ENCODE measurements around the gene TEX9.

Gene TEX9

DNA sequence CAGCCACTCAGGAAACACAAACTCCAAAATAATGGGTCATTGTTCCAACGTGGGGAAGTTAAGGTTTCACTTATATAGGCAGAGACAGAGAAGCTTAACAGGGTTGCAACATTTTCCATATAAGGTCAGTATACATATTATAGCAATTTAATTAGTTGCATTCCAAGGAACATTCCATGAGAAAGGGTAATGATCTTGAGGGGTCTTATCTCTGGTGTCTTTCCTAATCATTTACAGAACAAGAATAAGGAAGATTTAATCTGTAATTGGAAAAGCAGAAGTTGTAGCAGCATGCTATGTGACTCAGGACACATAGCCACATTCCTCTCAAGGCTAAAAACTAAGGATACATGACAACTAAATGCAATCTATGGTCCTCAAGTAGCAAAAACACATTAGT, 94.8 kb downstream of the TEX9 start:
- TF ChIP-seq, protein P1, sequence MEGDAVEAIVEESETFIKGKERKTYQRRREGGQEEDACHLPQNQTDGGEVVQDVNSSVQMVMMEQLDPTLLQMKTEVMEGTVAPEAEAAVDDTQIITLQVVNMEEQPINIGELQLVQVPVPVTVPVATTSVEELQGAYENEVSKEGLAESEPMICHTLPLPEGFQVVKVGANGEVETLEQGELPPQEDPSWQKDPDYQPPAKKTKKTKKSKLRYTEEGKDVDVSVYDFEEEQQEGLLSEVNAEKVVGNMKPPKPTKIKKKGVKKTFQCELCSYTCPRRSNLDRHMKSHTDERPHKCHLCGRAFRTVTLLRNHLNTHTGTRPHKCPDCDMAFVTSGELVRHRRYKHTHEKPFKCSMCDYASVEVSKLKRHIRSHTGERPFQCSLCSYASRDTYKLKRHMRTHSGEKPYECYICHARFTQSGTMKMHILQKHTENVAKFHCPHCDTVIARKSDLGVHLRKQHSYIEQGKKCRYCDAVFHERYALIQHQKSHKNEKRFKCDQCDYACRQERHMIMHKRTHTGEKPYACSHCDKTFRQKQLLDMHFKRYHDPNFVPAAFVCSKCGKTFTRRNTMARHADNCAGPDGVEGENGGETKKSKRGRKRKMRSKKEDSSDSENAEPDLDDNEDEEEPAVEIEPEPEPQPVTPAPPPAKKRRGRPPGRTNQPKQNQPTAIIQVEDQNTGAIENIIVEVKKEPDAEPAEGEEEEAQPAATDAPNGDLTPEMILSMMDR (IDR thresholded peaks at IDR 0.05; ENCODE audit: borderline replicate concordance, control extremely low read depth, extremely low read depth, insufficient read depth, missing control alignments), result no peak
- no peak for DNase-seq (ENCODE audit: low spot score)
- in situ Hi-C loops (cut with MboI; ENCODE audit: low sequenced_read_pairs, unreplicated experiment), result no loop called here

- in situ Hi-C loops (cut with MboI; ENCODE audit: low sequenced_read_pairs, unreplicated experiment), result no loop called here
- TF ChIP-seq, protein P1 (IDR thresholded peaks at IDR 0.05; ENCODE audit: borderline replicate concordance, control extremely low read depth, extremely low read depth, insufficient read depth, missing control alignments), result no peak
These were observed 95.7 kb downstream of the TEX9 start for GRCh38 chr15:56460947-56461346.

GRCh38 chr15:56464893-56465520, 99.8 kb downstream of the TEX9 start, which contains the start of gene MNS1:
Gene MNS1, minus strand, starts transcription at chr15:56465137. Its CDS starts 165 bp downstream, at chr15:56464972.
- peak; percentile 92 for DNase-seq (ENCODE audit: low spot score)
- TF ChIP-seq, protein P1 (IDR thresholded peaks at IDR 0.05; ENCODE audit: borderline replicate concordance, control extremely low read depth, extremely low read depth, insufficient read depth, missing control alignments), result no peak
- in situ Hi-C loops (cut with MboI; ENCODE audit: low sequenced_read_pairs, unreplicated experiment), result no loop called here

More at GRCh38 chr15:56460947-56461346, 95.7 kb downstream of the TEX9 start:
- DNase-seq (ENCODE audit: low spot score), result no peak

GRCh38 chr15:56467616-56468015, 102.4 kb downstream of the TEX9 start:
- in situ Hi-C loops (cut with MboI; ENCODE audit: low sequenced_read_pairs, unreplicated experiment), result no loop called here
- no peak for DNase-seq (ENCODE audit: low spot score)
- TF ChIP-seq, protein P1 (IDR thresholded peaks at IDR 0.05; ENCODE audit: borderline replicate concordance, control extremely low read depth, extremely low read depth, insufficient read depth, missing control alignments), result no peak

GRCh38 chr15:56468401-56468800, 103.2 kb downstream of the TEX9 start:
- in situ Hi-C loops (cut with MboI; ENCODE audit: low sequenced_read_pairs, unreplicated experiment), result no loop called here
- DNase-seq (ENCODE audit: low spot score), result peak; percentile 38
- TF ChIP-seq, protein P1 (IDR thresholded peaks at IDR 0.05; ENCODE audit: borderline replicate concordance, control extremely low read depth, extremely low read depth, insufficient read depth, missing control alignments), result no peak

DNA sequence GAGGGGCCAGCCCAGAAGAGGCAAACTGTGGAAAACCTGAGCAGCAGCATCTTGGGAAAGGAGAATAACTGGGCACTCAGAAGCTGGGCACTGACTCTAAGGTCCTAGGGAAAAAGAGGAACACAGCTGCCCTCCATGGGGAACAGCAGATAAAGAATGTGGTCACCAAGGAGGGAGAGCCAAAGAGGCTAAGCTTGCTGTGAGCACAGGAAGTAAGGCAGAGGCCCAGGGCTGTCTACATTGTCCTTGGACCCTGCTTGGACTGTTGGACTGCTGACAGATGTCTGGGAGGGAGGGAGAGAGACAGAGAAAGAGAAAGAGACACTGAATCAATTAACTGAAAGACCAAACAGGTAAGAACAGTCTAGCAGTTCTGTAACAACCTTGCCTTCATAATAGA, 104.3 kb downstream of the TEX9 start:
- DNase-seq (ENCODE audit: low spot score), result no peak
- in situ Hi-C loops (cut with MboI; ENCODE audit: low sequenced_read_pairs, unreplicated experiment), result no loop called here
- TF ChIP-seq, protein P1 (IDR thresholded peaks at IDR 0.05; ENCODE audit: borderline replicate concordance, control extremely low read depth, extremely low read depth, insufficient read depth, missing control alignments), result no peak

Measured in GM13976 (cell line).